HG02610 (cell line): ENCODE results near the gene SLIT3.

Source experiments
- ATAC-seq: cut with Tn5 transposase; IDR thresholded peaks from one replicate; pipeline ENCODE4 v1.9.1; 2021; ENCODE audit warnings: mild to moderate bottlenecking, moderate library complexity; ENCODE audit not compliant: unreplicated experiment

SLIT3 gene

DNA sequence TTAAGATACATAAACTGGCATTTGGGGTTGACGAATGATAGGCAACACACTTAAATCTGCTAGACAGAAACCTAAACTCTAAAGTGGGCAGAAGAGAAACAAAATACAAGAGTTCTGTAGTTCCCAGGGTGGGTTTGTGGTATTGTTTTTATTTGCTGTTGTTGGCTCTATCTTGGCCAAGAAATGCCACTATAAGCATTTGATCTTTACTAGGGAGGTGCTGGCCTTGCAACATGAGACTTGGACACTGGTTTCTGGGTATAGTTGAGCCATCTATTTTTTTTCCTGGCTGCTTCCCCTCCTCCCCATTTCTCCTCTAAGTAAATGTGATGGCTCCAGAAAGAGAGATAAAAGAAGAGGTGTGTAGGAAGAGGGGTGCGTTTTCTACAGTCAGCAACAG, 251.2 kb downstream of the SLIT3 start:
- no peak for ATAC-seq

DNA sequence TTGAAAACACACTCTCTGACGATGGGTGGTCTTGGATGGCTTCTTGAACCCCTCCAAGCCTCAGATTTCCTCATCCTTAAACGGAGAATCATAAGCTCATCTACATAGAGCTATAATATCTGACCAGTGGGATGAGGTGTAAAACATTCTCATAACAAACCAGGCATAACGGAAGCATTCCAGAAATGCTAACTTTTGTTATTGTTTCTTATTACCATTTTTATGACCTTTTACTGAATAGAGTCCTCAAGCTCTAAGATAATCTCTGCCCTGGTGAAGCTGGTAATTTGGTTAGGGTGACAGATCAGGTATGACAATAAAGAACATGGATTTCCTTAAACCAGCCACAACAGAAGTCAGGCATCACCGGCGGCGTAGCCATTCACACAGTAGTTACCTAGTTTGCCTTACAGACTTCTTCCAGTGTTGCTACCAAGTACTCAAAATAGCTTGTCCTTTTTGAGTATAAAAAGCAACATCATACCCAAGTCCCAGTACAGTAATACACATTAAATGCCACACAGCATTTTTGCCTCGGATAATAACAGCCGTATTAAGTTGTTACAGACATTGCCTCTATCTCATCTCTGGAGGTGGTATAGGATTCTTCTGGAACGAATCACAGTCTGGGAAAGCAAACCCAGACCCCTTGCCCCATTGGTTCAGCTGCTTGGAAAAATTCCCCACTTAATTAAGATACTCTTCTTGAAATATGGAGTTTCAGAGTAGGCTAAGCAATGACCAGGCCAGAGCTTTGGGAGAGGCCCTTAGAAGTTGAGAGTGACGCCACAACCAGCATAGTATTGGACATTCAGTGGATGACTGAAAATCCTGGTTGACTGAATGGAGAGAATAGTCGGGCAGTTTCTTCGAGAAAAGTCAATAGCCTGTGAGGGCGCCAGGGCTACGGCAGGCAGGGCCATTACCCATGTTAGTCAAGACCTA, 252.5 kb downstream of the SLIT3 start:
- no peak for ATAC-seq

DNA sequence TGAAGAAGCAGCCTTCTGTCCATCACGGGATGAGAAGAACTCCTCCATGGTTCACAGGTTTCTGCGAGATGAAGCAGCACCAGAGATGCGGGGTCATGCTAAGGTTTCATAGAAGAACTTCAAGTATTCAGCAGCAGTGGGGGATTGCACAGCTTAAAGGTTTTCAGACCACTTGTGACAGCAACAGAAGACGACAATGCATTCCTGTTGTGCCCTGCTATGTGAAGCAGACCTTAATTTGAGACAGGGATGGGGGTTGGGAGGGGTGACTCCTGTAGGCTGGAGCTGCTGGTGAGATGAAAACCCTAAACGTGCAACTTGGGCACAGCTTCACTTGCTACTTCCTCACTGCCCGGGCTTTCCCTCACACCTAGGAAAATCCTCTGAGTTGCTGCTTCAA, 256.0 kb downstream of the SLIT3 start:
- no peak for ATAC-seq

DNA sequence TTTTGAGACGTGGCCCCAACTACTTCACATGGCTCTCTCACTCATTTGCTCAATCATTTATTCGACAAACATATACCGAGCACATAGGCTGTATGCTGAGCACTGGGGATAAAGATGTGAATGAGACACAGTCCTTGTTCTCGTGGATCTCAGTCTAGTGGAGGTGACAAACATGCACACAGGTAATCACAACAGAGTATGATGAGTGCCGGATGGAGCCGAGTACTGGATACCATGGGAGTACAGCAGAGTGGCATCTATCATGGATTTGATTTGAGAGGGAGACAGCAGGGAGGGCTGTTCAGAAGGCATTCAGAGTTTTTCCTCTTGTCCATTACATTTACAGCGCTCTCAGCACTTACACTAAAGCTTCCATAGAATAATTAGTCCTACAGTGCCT, 259.8 kb downstream of the SLIT3 start:
- ATAC-seq, result no peak

DNA sequence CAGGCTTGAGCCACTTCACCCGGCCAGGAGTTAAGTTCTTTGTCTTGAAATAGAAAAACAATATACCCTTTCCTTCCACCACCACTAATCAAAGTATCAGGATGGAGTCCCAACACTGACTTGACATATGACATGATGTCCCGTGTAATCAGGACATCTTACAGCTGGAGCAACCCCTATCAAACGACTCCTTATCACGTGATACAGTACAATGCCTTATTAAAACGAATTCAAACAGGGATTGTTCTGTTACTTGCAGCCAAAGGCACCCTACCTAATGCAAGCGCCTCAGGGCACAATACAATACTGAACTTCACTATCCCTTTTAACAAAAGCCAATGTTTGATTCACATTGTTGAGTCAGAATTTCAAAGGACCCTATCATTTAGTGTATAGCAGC, 261.3 kb downstream of the SLIT3 start:
- no peak for ATAC-seq

DNA sequence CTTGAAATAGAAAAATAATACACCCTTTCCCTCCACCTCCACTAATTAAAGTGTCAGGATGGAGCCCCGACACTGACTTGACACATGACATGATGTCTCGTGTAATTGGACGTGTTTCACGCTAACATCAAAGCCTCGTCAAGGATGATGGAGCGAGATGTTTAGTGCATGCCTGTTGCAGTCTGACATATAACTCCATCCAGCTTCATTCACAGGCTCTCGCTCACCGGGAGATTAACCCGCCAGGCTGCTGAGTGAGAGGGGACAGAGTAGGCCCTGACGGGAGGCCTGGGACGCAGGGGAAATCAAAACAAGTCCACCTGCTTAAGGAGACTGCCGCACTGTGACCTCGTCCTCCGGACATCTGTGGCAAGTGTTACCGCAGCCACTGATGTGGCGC, 263.5 kb downstream of the SLIT3 start:
- no peak for ATAC-seq

DNA sequence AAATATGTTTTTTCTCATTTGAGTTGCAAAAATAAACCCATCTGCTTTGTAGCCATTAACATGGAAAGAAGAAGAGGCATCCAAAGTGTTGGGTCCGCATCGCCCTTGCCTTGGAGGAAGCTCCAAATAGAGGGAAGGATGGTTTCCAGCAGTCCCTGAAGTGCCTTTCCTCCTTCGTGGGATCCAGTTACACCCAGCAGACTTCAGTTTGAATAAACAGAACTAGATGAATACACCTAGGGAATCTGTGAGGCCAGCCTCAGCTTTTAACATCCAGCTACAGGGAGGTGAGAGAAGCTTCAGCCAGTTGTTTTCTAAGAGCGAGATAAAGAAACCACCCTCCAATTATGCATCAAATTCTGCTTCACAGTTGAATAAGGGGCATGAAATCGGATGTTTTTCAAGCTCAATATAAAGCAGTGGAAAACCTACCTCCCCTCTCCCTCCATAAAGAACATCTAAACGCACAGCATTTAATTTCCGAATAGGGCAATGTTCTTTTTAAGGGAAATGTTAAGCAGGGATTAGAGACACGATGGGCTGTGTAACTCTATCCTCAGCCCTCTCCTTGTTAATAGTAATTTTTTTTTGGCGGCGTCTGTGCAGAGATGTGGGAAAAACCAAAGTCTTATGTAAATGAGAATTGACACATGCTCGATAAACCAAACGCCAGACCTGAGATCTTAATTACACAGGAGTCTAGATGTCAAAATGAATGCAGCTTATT, 264.7 kb downstream of the SLIT3 start:
- no peak for ATAC-seq

DNA sequence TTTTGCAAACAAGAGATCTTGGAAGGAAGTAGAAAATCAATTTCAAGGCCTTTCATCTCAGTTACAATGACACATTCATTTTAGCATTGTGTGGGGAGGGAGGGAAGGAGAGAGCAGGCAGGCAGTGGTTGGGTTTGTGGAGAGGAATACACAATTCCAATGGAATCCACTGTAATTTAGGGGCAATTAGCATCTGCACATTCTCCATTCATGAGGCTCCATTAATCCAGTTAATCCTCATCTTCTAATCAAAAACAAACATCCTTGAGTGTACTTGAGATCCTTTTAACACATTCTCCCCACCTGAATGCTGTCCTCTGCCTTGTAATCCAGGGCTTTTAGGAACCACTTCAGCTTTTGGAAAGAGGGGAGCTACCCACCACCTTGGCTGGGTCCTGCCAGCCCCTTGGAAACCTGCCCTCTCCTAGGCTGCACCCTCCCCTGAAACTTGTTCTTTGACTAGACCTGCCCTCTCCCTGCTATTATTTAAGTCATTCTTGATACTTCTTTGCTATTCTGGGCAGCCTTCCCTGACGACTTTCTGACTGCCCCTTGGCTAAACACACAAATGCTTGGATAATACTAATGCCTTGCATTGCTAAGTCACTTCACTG, 271.2 kb downstream of the SLIT3 start:
- ATAC-seq, result no peak

DNA sequence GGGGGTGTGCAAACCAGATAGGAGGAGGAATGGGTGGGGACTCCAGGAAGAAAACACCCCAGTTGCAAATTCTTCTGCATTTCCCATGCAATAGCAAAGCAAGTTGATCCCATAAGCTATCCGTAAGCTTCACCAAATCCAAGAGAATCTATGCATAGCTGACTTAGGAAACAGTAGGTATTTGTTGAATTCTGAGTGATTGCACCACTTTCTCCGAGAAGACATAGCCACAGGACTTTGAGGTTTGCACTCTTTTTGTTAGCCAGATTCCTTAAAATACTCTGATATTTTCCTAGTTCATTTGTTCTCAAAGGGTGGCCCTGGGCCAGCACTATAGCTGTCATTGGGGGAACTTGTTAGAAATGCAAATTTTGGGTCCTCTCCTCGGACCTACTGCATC, 271.9 kb downstream of the SLIT3 start:
- ATAC-seq, result no peak

DNA sequence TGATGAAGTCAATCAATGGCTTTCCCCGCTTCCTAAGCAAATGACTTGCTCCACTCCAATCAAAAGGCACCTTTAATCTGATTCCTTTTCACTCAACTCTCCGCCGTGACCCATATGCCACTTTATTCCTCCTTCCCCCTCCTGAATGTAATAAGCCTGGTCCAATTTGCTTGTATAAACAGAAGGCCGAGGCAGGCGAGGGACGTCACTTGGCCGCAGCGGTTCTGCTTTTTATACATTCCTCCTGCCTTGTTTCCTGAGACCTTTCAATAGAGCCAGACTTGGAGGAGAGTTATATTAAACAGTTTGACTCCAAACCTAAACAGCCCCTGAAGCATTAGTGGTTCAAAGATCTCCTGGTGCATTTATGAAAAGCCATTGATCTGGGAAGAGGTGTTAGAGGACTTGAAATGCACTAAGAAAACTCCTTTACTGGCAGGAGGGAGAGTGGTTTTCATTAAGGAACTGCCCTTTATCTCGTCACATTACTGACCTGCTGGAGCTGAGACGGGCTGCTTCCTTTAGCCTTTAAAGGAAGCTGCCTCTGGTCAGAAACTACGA, 273.4 kb downstream of the SLIT3 start:
- ATAC-seq, result no peak

DNA sequence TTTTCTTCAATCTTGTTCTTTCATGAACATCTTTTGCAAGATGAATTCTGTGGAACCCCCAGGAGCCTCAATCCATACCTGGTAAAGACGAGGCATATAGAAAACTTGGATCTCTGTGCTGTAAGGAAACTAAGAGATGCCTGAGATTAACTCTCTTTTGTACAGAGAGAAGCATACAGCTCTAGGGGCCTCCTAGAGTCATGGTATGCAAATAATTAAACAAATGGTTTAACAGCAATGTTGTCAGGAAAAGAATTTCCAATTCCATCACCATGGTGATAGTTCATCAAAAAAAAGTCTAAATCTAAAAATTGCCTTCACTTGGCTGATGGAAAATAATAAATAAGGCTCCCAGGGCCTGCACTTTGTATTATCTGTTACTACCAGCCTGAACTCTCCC, 275.4 kb downstream of the SLIT3 start:
- no peak for ATAC-seq

DNA sequence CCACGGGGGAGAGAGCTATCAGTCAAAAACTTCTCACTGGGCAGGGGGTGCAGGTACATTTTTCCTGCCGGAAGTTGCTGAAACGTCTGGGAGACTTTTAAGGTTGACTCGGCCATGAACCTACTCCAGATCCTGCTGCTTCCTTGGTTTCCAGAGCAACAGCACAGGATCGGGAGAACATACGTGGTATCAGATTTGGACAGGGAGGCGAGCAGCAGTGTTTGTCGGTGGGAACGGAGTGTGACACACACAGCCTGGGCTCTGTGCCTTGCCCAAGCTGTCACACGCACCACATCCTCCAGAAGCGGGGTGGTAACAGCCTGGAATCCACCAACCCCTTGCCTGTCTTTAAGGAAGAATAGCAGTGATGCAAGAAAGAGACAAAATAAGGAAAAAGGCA, 276.5 kb downstream of the SLIT3 start:
- no peak for ATAC-seq

DNA sequence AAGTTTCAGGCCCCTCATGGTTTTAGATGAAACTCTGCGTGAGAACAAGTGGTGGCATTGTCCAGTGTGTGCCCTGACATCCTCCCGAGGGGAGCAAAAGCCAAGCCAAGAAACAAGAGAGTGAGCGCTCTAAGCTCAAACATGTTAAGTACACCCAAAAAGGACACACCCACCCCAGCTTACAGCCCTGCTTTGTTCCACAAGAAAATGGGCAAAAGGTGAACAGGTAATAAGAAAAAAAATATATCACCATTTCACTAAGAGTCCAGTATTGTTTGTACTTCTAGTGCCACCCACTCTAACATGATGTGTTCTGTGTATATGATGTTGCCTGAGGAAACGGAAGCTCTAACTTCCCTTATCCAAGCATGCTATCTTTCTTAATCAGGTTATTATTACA, 278.2 kb downstream of the SLIT3 start:
- ATAC-seq, result no peak

DNA sequence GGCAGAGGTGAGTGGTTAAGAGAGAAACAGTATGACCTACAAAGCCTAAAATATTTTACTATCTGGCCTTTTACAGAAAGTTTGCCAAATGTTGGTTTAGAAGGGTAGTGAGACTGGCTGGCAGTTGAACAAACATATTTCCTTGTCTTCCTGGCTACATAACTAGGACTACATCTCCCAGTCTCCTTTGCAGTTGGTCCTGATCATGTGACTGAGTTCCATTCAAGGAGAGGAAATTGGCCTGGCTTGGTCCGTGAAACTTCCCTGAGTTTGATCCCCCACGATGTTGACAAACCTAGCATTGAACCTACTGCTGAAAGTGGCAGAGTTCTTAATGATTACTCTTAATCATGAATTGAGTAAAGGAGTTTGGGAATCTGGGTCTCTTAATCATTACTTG, 280.8 kb downstream of the SLIT3 start:
- no peak for ATAC-seq

DNA sequence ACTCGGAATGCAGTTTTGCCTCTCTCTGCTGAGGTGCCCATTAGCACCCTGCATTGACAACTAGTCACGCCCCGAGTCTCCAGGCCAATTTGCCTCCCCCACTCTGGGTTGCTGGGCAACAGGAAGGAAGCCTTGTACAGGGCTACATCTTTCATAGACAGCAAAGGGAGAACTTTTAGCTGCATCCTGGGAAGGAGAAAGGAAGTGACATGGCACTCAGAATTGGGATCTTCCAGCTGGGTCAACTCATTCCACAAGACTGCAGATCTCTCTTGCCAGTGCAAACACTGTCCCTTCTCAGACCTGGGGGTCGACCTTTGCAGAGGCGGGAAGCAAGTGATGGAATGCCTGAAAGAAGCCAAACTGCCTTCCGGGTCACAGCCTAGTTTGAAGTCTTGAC, 282.0 kb downstream of the SLIT3 start:
- ATAC-seq, result no peak

DNA sequence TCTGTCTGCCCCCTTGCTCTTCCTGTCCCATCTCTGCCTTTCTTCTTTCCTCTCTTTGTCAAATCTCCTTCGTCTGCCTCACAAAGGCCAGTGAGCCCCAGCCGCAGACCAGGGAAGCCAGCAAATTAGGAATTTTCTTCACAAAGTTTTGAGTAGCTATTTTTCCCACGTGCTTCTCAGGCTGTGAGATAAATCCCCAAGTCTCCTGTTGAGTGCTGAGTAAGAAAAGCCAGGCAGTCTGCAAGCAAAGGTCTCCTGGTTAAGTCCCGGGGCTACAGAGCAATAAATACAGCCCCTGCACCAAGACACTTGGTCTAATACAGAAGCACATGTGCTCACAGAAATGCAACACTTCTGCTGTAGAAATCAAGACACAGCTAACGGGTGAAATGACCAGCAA, 284.9 kb downstream of the SLIT3 start:
- no peak for ATAC-seq

DNA sequence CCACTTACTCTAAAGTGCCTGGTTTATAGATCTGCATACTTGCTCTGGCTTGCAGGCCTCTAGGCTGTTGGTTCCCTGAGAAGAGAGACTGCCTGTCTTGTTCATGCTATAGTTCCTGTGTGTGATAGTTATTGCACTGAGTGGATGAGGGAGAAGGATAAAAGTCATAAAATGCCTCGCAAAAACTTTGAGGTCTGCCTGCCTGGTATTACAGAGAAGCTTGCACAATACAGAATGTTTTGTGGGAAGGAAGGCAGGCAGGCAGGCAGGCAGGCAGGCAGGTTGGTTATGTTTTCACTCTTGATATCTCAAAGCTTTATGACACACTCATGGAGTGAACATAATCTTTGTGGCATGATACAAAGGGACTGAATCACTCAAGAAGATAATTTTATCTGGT, 287.1 kb downstream of the SLIT3 start:
- ATAC-seq, result no peak

DNA sequence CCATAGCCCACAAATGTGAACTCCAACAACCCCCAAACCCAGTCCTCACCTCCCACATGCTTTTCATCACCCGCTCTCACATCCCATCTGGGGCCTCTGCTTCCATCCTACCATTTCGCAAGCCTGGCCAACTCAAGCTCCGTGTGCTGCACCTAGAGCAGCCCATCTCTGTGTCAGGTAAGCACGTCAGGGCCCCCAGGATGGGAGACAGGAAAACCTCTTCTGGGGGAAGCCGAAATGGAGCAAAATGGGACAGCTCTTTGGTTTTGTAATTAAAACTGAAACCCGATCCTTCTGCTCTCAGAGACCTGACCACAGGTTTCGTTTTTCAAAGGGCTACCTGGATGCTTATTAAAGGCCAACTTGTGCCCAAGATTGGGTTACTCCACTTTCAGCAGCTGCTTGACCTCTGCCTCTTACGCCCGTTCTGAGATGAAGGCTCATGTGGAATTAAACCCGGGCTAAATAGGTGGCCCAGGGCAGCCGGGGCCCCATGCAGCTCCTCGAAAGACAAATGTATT, 287.7 kb downstream of the SLIT3 start:
- no peak for ATAC-seq

DNA sequence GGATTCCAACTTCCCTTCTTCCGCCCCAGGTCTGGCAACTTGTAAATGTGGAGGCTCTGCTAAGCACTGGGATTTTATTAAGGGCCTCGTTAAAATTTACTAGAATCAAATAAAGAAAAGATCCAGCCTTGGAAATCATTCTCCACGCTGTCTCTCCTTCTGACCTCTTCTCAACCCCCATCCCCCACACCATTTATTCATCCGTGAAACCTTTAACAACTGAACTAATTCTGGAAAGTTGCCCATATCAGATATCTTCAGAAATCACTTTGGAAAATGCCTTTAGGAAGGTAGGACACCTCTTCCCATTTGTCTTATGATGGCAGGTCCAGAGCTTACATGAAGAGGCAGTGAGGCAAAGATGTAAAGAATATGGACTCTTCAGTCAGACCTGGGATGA, 288.5 kb downstream of the SLIT3 start:
- ATAC-seq, result no peak

DNA sequence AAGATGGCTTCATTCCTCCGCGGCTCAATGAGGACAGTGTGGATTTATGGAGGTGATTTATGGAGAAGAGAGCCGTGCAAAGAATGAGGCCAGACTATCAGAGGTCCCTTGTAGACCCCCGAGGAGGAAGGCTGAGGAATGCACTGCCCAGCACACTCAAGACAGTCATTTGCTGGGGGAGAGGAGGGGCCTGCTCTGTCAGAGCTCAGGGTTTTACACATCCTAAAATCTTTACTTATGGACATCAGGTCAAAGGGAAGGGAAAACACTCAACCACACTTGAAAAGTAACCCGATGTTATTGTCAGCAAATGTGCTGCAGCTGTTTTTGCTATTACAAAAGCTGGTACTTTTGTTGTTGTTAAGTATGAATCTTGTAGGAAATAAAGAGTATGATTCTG, 289.5 kb downstream of the SLIT3 start:
- no peak for ATAC-seq

DNA sequence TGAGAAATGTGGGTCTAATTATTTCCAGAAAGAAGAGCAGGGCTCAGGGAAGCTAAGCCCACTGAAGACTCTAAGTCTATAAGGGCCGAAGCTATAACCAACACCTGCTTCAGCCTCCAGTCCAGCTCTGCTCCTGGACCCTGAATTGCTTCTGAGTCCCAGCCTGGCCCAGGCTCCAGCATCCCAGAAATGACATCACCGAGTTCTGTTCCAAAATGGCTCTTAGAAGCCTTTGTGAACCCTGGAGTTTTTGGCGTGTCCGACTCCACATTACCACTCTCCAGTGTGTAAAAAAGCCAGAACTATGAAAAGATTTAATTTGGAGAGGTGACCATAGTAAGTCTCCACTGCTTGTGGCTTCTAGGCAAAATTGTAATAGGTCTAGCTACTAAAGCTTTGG, 289.9 kb downstream of the SLIT3 start:
- ATAC-seq, result no peak
